Stimulated activated naive CD8-positive, alpha-beta T cell treated with anti-CD3 and anti-CD28 coated beads, Interleukin-15, amount 100 ng/mL, for 72 hours (primary cell): ENCODE results near the gene LFNG.
A peak's percentile ranks its signal among the peaks of the same experiment; 100 is the strongest.
"Not testable (repeated sequence)": the region's sequence is repeated elsewhere in the genome, so short reads cannot be mapped to it uniquely, and the experiment has no call there.

ENCODE experiments used
- ATAC-seq: fragments of 150-1000 bp; cut with Tn5 transposase; 2 replicates; pipeline ENCODE4 v1.10.0; 2021; ENCODE audit warnings: mild to moderate bottlenecking, moderate library complexity
- DNase-seq, 2 donors: peaks; one replicate each; pipeline ENCODE4 v3.0.0; 2021 to 2022
- H3K27ac Mint-ChIP-seq, 2 donors: one replicate each; pipeline ENCODE4 v1.8.0; 2022; ENCODE audit warnings: mild to moderate bottlenecking in 2 of 2, mixed read lengths in 2 of 2, moderate library complexity in 2 of 2
- H3K27me3 Mint-ChIP-seq: one replicate; pipeline ENCODE4 v1.8.0; 2022; ENCODE audit warnings: mixed read lengths
- H3K4me1 Mint-ChIP-seq: one replicate; pipeline ENCODE4 v1.8.0; 2022; ENCODE audit warnings: mild to moderate bottlenecking, mixed read lengths
- H3K4me3 Mint-ChIP-seq, 2 donors: one replicate each; pipeline ENCODE4 v1.8.0; 2022; ENCODE audit warnings: mild to moderate bottlenecking in 2 of 2, mixed read lengths in 2 of 2, moderate library complexity in 1 of 2
- H3K9me3 Mint-ChIP-seq, 2 donors: one replicate each; pipeline ENCODE4 v1.8.0; 2022; ENCODE audit warnings: mixed read lengths in 2 of 2

Gene LFNG

DNA sequence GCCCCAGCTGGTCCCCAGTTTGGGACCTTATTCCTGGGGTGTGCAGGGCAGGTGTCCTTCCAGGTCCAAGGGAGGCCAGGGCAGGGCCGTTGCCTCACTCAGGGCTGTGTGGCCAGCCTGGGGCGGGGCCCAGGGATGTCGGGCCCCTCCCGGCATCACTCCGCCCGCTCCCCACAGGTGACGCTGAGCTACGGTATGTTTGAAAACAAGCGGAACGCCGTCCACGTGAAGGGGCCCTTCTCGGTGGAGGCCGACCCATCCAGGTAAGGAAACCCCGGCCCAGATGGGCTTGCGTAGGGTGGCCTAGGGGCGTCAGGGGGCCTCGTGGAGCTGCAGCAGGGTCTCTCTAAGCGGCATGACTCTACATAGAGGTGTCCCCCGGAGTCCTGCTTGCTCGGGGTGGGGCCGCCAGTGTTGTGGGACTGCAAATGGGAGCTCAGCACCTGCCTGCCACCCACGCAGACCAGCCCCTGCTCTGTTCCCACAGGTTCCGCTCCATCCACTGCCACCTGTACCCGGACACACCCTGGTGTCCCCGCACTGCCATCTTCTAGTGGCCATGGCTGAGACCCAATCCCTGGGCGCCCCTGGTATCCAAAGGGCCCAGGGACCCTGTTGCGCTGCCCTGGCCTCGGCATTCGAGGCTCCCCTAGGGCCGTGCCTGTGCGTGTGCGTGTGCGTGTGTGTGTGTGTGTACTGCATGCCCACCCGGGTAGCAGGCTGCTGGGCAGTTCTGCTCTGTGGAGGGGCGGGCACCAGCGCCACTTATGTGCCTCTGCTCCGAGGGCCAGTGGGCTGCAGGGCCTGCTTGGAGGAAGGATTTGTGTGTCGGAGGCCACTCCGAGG, 7.3 kb downstream of the LFNG start:
- Mint-ChIP-seq H3K27me3 (no peaks in the 10 kb centered on the region), H3K4me3 (no peak overlapping the region), H3K4me1 (peaks cover 96% of the 10 kb centered on the region), H3K27ac (no peak overlapping the region), H3K9me3 (no peaks in the 10 kb centered on the region)
- DNase-seq (peak in 1 of 2 donors; percentile 15), ATAC-seq (no peak)

DNA sequence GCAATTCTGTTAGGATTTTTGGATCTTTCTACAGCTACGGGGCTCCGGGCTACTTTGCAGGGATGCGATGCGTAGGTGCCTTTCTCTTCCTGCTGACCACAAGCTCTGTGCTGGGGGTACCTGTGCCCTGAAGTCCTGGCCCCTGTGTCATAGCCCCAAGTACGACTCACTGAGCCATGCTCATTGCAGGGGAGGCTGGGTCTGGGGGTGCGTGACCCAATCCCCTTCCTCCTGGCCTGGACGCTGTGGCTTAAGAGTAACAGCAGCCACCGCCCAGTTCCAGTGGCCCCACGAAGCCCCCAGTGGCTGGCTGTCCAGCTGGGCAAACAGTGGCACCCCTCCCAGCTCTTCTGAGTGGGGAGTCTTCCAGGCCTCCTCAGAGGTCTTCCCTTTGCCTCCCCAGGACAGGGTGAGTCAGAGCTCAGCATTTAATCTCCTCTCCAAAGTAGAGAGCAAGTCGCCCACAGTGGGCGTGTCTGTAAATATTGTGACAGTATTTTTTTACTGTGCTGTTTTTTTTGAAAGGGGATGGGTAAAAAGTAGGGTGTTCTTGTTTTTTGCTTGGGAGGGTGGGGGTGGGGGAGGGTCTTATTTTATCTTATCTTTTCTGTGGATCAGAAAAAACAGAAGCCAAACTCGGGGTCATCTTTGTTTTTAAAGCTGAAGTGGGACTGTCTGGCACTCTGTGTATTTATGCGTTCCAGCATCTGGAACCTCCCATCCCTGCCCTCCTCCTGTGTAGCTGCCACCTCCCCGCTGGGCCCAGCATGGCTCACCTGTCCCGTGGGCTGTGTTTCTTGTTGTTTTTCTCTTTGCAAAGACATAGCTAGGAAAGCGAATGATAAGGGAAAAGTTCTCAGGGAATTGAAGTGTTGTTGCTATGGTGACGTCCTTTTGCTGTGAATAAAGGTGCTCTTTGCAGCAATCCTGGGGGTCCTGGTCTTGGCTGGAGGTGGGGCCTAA, 8.2 kb downstream of the LFNG start:
- peak in 1 of 2 donors; percentile 33 for DNase-seq
- Mint-ChIP-seq H3K4me1 (peaks cover 92% of the 10 kb centered on the region), H3K4me3 (peak overlapping the region; percentile 79 to 84), H3K9me3 (no peaks in the 10 kb centered on the region), H3K27me3 (no peaks in the 10 kb centered on the region), H3K27ac (no peak overlapping the region)
- no peak for ATAC-seq

DNA sequence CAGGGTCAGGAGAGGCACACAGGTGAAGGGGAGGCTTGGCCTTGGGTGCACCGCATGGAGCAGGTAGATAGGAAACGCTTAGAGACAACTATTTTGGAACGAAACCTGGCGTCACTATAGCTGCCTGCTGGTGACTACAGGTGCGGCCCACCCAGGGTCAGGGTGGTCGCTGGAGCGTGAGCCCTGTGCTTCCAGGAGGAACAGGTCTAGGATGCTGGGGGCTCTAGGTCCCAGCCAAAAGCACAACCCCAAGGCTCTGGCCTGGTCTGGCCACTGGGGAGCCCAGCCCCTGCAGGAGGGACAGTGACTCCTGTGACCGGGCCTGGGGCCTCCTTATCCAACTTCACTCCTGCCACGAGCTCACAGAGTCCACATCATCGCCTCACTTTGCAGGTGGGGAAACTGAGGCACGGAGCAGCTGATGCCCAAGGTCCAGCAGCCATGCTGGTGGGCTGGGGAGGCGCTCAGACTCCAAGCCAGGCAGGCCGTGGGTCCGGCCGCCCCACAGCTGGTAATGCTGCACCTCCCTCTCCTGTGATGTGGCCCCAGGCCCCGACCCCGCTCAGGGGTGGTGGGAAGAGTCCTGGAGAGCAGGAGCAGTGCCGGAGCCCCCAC, 9.0 kb downstream of the LFNG start:
- ATAC-seq = no peak
- DNase-seq = peak in 1 of 2 donors; percentile 26
- peak overlapping the region; percentile 79 to 84 for H3K4me3 Mint-ChIP-seq
- peak overlapping the region in 1 of 2 donors; percentile 97 for H3K27ac Mint-ChIP-seq
- no peaks in the 10 kb centered on the region for H3K27me3 Mint-ChIP-seq
- H3K9me3 Mint-ChIP-seq = no peaks in the 10 kb centered on the region
- H3K4me1 Mint-ChIP-seq = peaks cover 84% of the 10 kb centered on the region

DNA sequence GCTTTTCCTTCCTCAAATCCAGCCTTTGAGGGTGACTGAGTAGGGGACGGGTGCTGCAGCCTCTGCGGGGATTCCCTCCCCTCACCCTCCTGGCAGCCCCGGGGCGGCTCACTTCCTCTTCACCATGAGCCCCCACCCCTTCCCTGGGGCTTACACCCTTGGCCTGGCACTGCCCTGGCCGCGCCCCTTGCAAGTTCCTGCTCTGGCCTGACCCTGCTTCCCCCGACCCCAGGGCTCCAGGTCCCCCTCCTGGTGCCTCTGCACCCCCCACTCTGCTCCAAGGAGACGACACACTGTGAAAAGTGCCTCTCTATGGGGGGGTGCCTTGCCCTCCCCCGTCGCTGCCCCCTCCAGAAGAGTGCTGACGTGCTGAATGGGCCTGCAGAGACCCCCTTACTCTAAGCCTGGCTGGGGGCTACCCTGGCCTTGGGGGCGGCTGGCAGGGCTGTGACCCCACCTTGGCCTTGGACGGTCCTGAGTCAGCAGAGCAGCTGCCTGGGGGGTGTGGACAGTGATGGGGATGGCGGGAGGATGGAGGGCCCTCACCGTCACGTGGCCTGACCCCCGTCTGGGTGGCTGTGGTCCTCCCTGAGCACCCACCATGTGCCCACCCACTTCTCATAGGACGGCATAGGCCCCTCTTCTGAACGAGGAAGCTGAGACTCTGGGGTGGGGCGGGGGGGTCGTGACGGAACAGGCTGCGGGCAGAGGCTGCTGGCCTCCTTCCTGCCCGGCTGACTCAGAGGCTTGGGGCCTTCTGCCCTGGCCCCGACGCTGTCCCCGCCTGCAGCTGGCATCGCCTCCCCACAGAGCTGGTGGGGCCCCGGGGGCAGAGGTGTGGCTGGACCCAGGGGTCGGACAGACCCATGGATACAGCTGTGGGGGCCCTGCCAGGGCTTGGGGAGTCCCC, 9.8 kb downstream of the LFNG start:
- no peaks in the 10 kb centered on the region for H3K27me3 Mint-ChIP-seq
- DNase-seq = peak; percentile 66 to 82

DNA sequence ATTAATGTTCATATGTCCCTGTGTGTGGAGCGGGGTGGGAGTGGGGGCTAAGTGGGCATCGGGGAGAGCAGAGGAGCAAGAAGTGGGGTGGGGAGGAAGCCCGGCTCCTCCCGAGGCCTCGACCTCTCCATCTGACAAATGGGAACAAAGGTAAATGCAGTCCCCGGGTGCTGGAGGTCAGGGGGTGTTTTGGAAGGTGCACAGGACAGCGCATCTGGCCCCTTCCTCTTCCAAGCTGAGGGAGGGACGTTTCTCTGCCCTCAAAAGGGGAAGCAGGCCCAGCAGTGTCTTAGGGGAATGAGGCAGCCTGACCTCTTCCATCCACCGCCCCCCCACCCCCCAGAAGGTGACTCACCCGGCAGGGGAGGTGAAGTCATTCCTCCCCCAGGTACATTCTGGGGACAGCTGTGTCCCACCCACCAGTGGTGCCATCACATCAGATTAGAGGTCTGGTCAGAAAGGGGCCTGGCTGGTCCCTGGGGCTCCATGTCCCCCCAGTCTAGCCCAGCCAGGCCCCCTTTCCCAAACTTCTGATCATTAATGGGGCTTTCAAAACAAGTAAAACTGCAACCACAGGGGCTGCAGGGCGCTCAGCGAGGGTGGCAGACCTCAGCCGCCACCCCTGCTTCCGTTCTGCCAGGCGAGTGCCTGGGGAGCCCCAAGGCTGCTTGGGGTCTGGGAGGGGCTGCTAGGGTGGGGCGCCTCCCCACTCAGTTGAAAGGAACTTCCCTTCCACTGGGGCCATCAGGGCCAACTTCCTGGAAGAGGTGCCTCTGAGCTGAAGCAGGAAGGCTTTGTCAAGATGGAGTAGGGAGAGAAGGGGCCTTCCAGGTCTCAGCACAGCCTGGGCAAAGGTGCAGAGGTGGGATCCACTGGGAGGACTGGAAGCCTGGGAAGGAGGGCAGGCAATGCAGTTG, 10.8 kb downstream of the LFNG start:
- H3K4me1 Mint-ChIP-seq = peaks cover 66% of the 10 kb centered on the region
- H3K9me3 Mint-ChIP-seq = no peaks in the 10 kb centered on the region
- H3K27me3 Mint-ChIP-seq = no peaks in the 10 kb centered on the region
- peak overlapping the region; percentile 79 to 84 for H3K4me3 Mint-ChIP-seq
- peak; percentile 70 to 92 for DNase-seq
- peak overlapping the region; percentile 94 to 97 for H3K27ac Mint-ChIP-seq
- ATAC-seq = peak; percentile 78

More for the DNA sequence above, 9.8 kb downstream of the LFNG start:
- H3K27ac Mint-ChIP-seq = peak overlapping the region; percentile 94 to 97
- H3K4me1 Mint-ChIP-seq = peaks cover 75% of the 10 kb centered on the region
- H3K9me3 Mint-ChIP-seq = no peaks in the 10 kb centered on the region
- peak; percentile 68 for ATAC-seq
- H3K4me3 Mint-ChIP-seq = peak overlapping the region; percentile 79 to 84

DNA sequence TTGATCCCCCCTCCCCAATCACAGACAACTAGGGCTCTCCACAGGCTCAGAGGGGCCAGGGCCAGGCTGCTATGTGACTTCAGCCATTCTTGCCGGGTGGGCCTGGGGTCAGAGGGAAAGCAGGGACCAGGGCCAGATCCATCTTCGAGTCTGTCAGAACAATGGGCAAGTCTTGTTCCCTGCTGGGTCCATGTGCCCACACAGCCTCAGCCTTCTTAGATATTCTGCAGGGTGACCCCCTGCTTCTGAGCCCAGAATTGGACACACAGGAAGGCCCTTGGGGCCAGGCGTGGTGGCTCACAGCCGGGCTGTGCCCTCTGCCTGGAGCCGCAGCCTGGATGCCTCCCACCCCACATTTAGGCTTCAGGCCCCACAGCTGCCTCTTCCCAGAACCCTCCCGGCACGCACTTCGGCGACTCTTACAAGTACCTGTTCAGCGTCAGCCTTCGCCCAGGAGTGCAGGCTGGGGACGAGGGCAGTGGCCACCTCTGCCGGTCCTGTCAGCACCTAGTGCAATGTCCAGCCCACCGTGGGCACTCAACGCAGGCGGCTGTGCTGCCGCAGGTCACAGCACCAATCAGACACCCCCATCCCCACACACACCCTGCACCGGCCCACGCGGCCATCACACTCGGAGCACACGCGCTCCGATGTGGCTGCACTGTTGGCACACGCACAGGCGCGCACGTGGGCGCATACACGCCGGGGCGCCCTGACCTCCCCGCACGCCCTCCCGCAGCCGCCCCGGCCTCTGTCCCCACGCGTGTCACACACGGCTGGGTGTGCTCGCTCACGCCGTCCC, 11.6 kb downstream of the LFNG start:
- Mint-ChIP-seq H3K27ac (peak overlapping the region; percentile 94 to 97), H3K4me3 (peak overlapping the region; percentile 79 to 84), H3K4me1 (peaks cover 58% of the 10 kb centered on the region)
- DNase-seq (peak in 1 of 2 donors; percentile 15), ATAC-seq (peak; percentile 0)
- not testable (repeated sequence) for H3K9me3 Mint-ChIP-seq, H3K27me3 Mint-ChIP-seq

DNA sequence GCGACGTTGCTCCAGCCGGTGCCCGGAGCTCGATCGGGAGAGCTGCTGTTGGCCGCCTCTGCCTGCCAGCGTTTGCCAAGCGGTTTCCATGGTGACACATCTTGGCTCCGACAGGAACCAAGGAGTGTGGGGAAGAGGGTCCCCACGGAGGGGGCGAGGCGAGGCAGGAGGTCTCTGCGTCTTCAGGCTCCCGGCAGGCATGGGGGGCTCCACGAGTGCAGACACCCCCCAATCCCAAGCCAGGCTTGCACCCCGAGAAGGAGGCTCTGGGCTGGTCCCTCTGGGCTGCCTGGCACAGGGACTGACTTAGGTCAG, 12.2 kb downstream of the LFNG start:
- not testable (repeated sequence) for H3K27ac Mint-ChIP-seq, H3K9me3 Mint-ChIP-seq, H3K4me3 Mint-ChIP-seq, DNase-seq, H3K27me3 Mint-ChIP-seq, ATAC-seq
- H3K4me1 Mint-ChIP-seq = peaks cover 52% of the 10 kb centered on the region

DNA sequence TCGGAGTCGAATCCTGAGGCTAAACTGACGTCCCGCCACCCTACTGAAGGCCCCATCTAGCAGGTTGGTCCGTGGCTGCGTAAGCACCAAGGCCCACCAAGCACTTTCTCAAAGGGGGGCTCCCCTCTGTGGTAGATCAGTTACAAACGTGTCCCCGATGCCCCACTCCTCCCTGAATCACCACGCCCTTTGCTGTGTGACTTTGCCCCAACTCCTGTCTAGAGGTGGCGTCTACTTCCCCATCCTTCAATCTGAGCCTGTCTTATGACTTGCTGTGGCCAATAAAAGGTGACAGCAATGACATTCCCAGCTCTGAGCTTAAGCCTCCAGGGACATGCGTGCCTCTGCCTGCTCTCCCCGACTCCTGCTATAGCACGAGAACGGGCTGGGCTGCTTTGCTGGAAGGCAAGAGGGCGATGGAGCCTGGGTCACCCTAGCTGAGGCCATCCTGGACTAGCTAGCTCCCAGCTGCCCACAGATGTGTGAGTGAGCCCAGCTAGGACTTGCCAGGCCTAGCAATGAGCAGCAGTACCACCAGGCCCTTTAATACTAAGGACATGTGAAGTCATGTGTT, 12.7 kb downstream of the LFNG start:
- not testable (repeated sequence) for H3K9me3 Mint-ChIP-seq, H3K27ac Mint-ChIP-seq, H3K4me3 Mint-ChIP-seq, ATAC-seq, H3K27me3 Mint-ChIP-seq
- peak in 1 of 2 donors; percentile 17 for DNase-seq
- peaks cover 47% of the 10 kb centered on the region for H3K4me1 Mint-ChIP-seq

DNA sequence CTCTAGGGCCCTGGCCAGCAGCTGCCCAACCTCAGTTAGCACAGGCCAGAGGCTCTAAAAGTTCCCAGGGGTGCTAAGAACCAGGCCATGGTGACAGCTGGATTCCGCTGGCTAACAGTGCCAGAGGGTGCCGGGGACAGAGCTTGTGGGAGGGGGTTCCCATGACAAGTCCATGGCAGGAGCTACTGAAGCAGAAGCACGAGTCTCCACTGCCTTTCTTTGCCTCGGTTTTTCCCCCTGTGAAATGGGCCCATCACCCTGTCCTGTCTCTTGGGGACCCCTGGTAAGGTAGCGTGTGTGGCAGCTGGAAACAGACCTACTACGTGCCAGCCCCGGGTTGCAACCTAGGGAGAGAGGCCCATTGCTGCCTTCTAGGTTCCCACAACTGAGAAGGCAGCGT, 13.2 kb downstream of the LFNG start:
- peaks cover 41% of the 10 kb centered on the region for H3K4me1 Mint-ChIP-seq
- not testable (repeated sequence) for ATAC-seq, DNase-seq, H3K27ac Mint-ChIP-seq, H3K27me3 Mint-ChIP-seq, H3K4me3 Mint-ChIP-seq, H3K9me3 Mint-ChIP-seq

DNA sequence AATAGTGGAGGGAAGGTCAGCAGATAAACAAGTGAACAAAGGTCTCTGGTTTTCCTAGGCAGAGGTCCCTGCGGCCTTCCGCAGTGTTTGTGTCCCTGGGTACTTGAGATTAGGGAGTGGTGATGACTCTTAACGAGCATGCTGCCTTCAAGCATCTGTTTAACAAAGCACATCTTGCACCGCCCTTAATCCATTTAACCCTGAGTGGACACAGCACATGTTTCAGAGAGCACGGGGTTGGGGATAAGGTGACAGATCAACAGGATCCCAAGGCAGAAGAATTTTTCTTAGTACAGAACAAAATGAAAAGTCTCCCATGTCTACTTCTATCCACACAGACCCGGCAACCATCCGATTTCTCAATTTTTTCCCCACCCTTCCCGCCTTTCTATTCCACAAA, 14.0 kb downstream of the LFNG start:
- H3K27me3 Mint-ChIP-seq, H3K9me3 Mint-ChIP-seq, DNase-seq, H3K27ac Mint-ChIP-seq, H3K4me3 Mint-ChIP-seq, ATAC-seq: not testable (repeated sequence)
- peaks cover 34% of the 10 kb centered on the region for H3K4me1 Mint-ChIP-seq

GRCh38 chr7:2534214-2534613, 14.6 kb downstream of the LFNG start:
- H3K9me3 Mint-ChIP-seq, ATAC-seq, H3K27me3 Mint-ChIP-seq, H3K4me3 Mint-ChIP-seq, H3K27ac Mint-ChIP-seq, DNase-seq: not testable (repeated sequence)
- peaks cover 28% of the 10 kb centered on the region for H3K4me1 Mint-ChIP-seq

- not testable (repeated sequence) for H3K4me3 Mint-ChIP-seq, H3K27ac Mint-ChIP-seq, H3K4me1 Mint-ChIP-seq, DNase-seq, ATAC-seq, H3K9me3 Mint-ChIP-seq, H3K27me3 Mint-ChIP-seq
Measured at GRCh38 chr7:2535872-2536627, 16.5 kb downstream of the LFNG start.
